ENCODE measurements around the gene IBA57. TPM values are rescaled to one million over a fixed set of nuclear protein-coding genes. Genes with fewer than 3 reads are reported as not detected.

The IBA57 gene
- total RNA-seq, 2 experiments from 2014 or later: 9.7 to 10.8 TPM

DNA sequence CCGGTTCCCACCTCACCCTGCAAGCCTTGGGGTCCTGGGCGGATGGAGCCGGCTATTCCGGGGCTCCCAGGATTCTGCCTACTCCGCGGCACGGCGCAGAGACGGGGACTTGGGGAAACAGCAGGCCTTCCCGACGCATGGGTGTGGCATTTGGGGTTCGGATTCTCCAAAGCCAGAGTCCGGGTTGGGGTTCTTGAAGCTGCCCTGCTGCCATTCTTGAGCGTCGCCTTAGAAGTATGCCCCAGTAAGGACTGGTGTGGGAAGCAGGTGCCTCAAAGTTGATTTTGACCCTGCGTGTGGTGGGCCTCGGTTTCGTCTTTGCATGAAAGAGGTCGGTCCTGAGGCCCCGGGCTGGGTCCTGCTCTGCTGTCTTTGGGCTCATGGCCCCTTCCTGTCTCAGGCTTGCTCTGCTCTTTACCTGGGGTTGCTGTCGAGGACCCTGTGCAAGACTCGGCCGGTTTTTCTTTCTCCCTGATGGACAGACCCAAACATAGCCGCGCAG, 24.8 kb upstream of the IBA57 start:
- ChIA-PET POLR2A (interaction anchor here (0.5 to 5.7 kb wide), 5 partner anchors 12 to 317 kb away, joined by 3 to 59 read pairs (median 5); partner anchors contain the start of gene IBA57), CTCF (interaction anchor here (1.3 to 7.4 kb wide), 2 partner anchors 10 to 25 kb away, joined by 4 to 44 read pairs; partner anchors contain the start of gene IBA57)
- H3K27me3 Mint-ChIP-seq: no peaks in the 10 kb centered on the region
- TF ChIP-seq, protein P1, sequence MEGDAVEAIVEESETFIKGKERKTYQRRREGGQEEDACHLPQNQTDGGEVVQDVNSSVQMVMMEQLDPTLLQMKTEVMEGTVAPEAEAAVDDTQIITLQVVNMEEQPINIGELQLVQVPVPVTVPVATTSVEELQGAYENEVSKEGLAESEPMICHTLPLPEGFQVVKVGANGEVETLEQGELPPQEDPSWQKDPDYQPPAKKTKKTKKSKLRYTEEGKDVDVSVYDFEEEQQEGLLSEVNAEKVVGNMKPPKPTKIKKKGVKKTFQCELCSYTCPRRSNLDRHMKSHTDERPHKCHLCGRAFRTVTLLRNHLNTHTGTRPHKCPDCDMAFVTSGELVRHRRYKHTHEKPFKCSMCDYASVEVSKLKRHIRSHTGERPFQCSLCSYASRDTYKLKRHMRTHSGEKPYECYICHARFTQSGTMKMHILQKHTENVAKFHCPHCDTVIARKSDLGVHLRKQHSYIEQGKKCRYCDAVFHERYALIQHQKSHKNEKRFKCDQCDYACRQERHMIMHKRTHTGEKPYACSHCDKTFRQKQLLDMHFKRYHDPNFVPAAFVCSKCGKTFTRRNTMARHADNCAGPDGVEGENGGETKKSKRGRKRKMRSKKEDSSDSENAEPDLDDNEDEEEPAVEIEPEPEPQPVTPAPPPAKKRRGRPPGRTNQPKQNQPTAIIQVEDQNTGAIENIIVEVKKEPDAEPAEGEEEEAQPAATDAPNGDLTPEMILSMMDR (IDR thresholded peaks at IDR 0.05): no peak
- intact Hi-C loops (cut with micrococcal nuclease): no loop called here
- ATAC-seq: no peak
- H3K4me3 Mint-ChIP-seq: peak overlapping the region; percentile 99
- H3K4me1 Mint-ChIP-seq (ENCODE audit: low read depth): peaks cover 42% of the 10 kb centered on the region
- H3K27ac Mint-ChIP-seq: peak overlapping the region; percentile 99
- peaks cover 35% of the 10 kb centered on the region for H3K36me3 Mint-ChIP-seq (ENCODE audit: low read depth)
- no peaks in the 10 kb centered on the region for H3K9me3 Mint-ChIP-seq
- peak; percentile 34 for DNase-seq

GRCh38 chr1:228141226-228142044, 24.2 kb upstream of the IBA57 start:
- H3K4me1 Mint-ChIP-seq (ENCODE audit: low read depth): peaks cover 38% of the 10 kb centered on the region
- intact Hi-C loops (cut with micrococcal nuclease): no loop called here
- peaks cover 35% of the 10 kb centered on the region for H3K36me3 Mint-ChIP-seq (ENCODE audit: low read depth)

GRCh38 chr1:228142155-228142691, 23.4 kb upstream of the IBA57 start:
- DNase-seq (peak; percentile 33), ATAC-seq (no peak)
- Mint-ChIP-seq H3K27me3 (no peaks in the 10 kb centered on the region), H3K4me3 (peak overlapping the region; percentile 99), H3K4me1 (ENCODE audit: low read depth) (peaks cover 31% of the 10 kb centered on the region), H3K27ac (peak overlapping the region; percentile 99), H3K36me3 (ENCODE audit: low read depth) (peaks cover 35% of the 10 kb centered on the region), H3K9me3 (no peaks in the 10 kb centered on the region)
- intact Hi-C loops (cut with micrococcal nuclease): no loop called here
- ChIA-PET POLR2A (interaction anchor here (1.4 to 5.7 kb wide), 3 partner anchors 11 to 23 kb away, joined by 3 to 59 read pairs (median 16); partner anchors contain the start of gene IBA57), CTCF (interaction anchor here (0.9 to 7.4 kb wide), 6 partner anchors 10 to 24 kb away, joined by 3 to 44 read pairs (median 3); partner anchors contain the start of gene IBA57)
- TF ChIP-seq, protein P1 (IDR thresholded peaks at IDR 0.05): no peak

More at GRCh38 chr1:228141226-228142044, 24.2 kb upstream of the IBA57 start:
- ATAC-seq (no peak), DNase-seq (peak; percentile 51)
- Mint-ChIP-seq H3K27me3 (no peaks in the 10 kb centered on the region), H3K27ac (peak overlapping the region; percentile 99), H3K4me3 (peak overlapping the region; percentile 99), H3K9me3 (no peaks in the 10 kb centered on the region)
- TF ChIP-seq, protein P1 (IDR thresholded peaks at IDR 0.05): no peak
- ChIA-PET CTCF (interaction anchor here (1.0 to 7.4 kb wide), 2 partner anchors 11 to 24 kb away, joined by 3 to 44 read pairs; partner anchors contain the start of gene IBA57), POLR2A (interaction anchor here (1.4 to 5.7 kb wide), 4 partner anchors 11 to 58 kb away, joined by 3 to 59 read pairs (median 10); partner anchors contain the start of gene IBA57)

DNA sequence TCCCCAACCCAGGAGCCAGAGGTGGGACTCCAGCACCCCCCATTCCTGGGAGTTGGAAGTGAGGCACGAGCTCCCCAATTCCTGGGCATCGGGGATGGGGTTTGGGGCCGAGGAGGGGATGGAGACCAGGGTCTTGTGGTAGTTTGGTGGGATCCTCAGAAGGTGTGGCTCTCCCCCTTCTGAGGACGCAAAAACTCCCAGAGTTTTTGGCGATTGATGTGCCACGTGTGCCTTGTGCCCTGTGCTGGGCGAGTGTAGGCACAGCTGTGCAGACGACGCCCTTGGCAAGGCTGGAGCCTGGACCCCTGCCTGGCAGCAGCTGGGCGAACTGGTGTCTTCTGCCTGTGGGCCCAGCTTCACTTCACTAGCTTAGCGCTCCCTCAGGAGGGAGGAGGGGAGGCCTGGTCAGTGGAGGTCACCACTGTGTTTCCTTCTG, 22.9 kb upstream of the IBA57 start:
- ATAC-seq (no peak), DNase-seq (no peak)
- peak overlapping the region; percentile 99 for H3K27ac Mint-ChIP-seq
- H3K27me3 Mint-ChIP-seq: no peaks in the 10 kb centered on the region
- POLR2A ChIA-PET: interaction anchor here (0.6 to 5.7 kb wide), 5 partner anchors 10 to 373 kb away, joined by 3 to 59 read pairs (median 3); partner anchors contain the start of gene IBA57
- peaks cover 35% of the 10 kb centered on the region for H3K36me3 Mint-ChIP-seq (ENCODE audit: low read depth)
- TF ChIP-seq, protein P1 (IDR thresholded peaks at IDR 0.05): no peak
- peaks cover 30% of the 10 kb centered on the region for H3K4me1 Mint-ChIP-seq (ENCODE audit: low read depth)
- intact Hi-C loops (cut with micrococcal nuclease): no loop called here
- peak overlapping the region; percentile 99 for H3K4me3 Mint-ChIP-seq
- CTCF ChIA-PET: interaction anchor here (0.9 to 7.4 kb wide), 5 partner anchors 10 to 23 kb away, joined by 3 to 44 read pairs (median 3); partner anchors contain the start of gene IBA57
- no peaks in the 10 kb centered on the region for H3K9me3 Mint-ChIP-seq

Measured in activated CD8-positive, alpha-beta T cell treated with anti-CD3 and anti-CD28 coated beads for 36 hours (primary cell).